Measurements from ENCODE around the gene C17orf67.

Gene C17orf67

GRCh38 chr17:56832446-56832845, 1.3 kb downstream of the C17orf67 start:
- FAIRE-seq = no peak

GRCh38 chr17:56831369-56832095, 2.2 kb downstream of the C17orf67 start:
- FAIRE-seq = no peak

GRCh38 chr17:56830726-56831368, 2.9 kb downstream of the C17orf67 start:
- no peak for FAIRE-seq

- no peak for FAIRE-seq
Measured at GRCh38 chr17:56826611-56827414, 6.9 kb downstream of the C17orf67 start.

- no peak for FAIRE-seq
Measured at GRCh38 chr17:56824503-56824902, 9.2 kb downstream of the C17orf67 start.

GRCh38 chr17:56823848-56824247, 9.9 kb downstream of the C17orf67 start:
- FAIRE-seq = no peak

GRCh38 chr17:56822725-56823124, 11.0 kb downstream of the C17orf67 start:
- FAIRE-seq = no peak

- FAIRE-seq = no peak
Measured at GRCh38 chr17:56821847-56822534, 11.7 kb downstream of the C17orf67 start.

- no peak for FAIRE-seq
Measured at GRCh38 chr17:56820207-56820606, 13.5 kb downstream of the C17orf67 start.

- FAIRE-seq = no peak
Measured at GRCh38 chr17:56819431-56820145, 14.1 kb downstream of the C17orf67 start.

GRCh38 chr17:56819030-56819429, 14.7 kb downstream of the C17orf67 start:
- FAIRE-seq = no peak

GRCh38 chr17:56817066-56817465, 16.7 kb downstream of the C17orf67 start:
- no peak for FAIRE-seq

- FAIRE-seq = no peak
Measured at GRCh38 chr17:56815711-56816110, 18.0 kb downstream of the C17orf67 start.

GRCh38 chr17:56812901-56813388, 20.8 kb downstream of the C17orf67 start:
- FAIRE-seq = no peak

GRCh38 chr17:56810891-56811775, 22.6 kb downstream of the C17orf67 start:
- FAIRE-seq = no peak

GRCh38 chr17:56810343-56810742, 23.4 kb downstream of the C17orf67 start:
- no peak for FAIRE-seq

GRCh38 chr17:56809820-56810179, 23.9 kb downstream of the C17orf67 start:
- FAIRE-seq = no peak

GRCh38 chr17:56809106-56809819, 24.5 kb downstream of the C17orf67 start:
- FAIRE-seq = no peak

- no peak for FAIRE-seq
Measured at GRCh38 chr17:56808503-56808902, 25.2 kb downstream of the C17orf67 start.

- no peak for FAIRE-seq
Measured at GRCh38 chr17:56807723-56808122, 26.0 kb downstream of the C17orf67 start.

Data from endometrium (tissue), 2 donors.